IMR-90 (cell line): ENCODE measurements around the gene OR6C2.

ENCODE experiments used
- FOS ChIP-seq: fragments of 150-350 bp; IDR thresholded peaks from 2 replicates; pipeline ENCODE4 v1.6.1; 2016; ENCODE audit warnings: low read depth, low read length
- POLR2A ChIP-seq: IDR thresholded peaks from 2 replicates; pipeline ENCODE4 v1.6.1; 2012; ENCODE audit warnings: mild to moderate bottlenecking, low read depth, low read length
- RAD21 ChIP-seq: IDR thresholded peaks from 2 replicates; pipeline ENCODE4 v1.6.1; 2012; ENCODE audit warnings: low read length, improper control_type of control experiment
- RFX5 ChIP-seq: IDR thresholded peaks from 2 replicates; pipeline ENCODE4 v1.8.0; 2012; ENCODE audit warnings: low read depth, mild to moderate bottlenecking, low read length, moderate library complexity
- SMC3 ChIP-seq: fragments of 150-350 bp; IDR thresholded peaks from 2 replicates; pipeline ENCODE4 v1.6.1; 2016; ENCODE audit warnings: low read depth, mild to moderate bottlenecking, antibody characterized with exemption, low read length, moderate library complexity
- TF ChIP-seq, protein P1 (sequence below): conservative IDR thresholded peaks from 2 replicates; pipeline ENCODE4 v1.5.1; 2012; ENCODE audit warnings: mild to moderate bottlenecking, low read depth, low read length, improper control_type of control experiment
- TF ChIP-seq, protein P2 (sequence below): fragments of 150-350 bp; IDR thresholded peaks from 2 replicates; pipeline ENCODE4 v1.6.1; 2017; ENCODE audit warnings: mild to moderate bottlenecking, antibody characterized with exemption, low read length, low read depth

DNA sequence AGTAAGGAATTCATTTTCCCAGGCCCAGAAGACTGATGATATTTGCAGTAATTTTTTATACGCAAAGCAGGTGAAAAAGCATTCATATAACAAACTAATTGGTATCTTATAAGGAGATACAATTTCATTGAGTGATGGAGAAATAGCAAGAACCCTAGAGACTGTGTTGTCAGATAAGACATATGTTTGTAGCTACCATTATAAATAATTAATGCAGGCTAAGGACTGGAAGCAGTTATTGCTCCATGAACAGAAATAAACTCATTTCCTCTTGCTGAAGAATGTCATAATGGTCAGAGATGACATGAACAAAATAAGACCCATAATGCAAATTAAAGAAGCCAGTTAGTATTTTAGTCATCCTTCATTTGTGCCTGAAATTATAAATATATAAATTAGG lies 1.5 kb downstream of the OR6C2 start:
- no peak for TF ChIP-seq FOS
- no peak for TF ChIP-seq POLR2A
- TF ChIP-seq, protein P1, sequence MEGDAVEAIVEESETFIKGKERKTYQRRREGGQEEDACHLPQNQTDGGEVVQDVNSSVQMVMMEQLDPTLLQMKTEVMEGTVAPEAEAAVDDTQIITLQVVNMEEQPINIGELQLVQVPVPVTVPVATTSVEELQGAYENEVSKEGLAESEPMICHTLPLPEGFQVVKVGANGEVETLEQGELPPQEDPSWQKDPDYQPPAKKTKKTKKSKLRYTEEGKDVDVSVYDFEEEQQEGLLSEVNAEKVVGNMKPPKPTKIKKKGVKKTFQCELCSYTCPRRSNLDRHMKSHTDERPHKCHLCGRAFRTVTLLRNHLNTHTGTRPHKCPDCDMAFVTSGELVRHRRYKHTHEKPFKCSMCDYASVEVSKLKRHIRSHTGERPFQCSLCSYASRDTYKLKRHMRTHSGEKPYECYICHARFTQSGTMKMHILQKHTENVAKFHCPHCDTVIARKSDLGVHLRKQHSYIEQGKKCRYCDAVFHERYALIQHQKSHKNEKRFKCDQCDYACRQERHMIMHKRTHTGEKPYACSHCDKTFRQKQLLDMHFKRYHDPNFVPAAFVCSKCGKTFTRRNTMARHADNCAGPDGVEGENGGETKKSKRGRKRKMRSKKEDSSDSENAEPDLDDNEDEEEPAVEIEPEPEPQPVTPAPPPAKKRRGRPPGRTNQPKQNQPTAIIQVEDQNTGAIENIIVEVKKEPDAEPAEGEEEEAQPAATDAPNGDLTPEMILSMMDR, result no peak
- TF ChIP-seq RAD21, result no peak
- no peak for TF ChIP-seq SMC3
- TF ChIP-seq RFX5, result no peak
- TF ChIP-seq, protein P2, sequence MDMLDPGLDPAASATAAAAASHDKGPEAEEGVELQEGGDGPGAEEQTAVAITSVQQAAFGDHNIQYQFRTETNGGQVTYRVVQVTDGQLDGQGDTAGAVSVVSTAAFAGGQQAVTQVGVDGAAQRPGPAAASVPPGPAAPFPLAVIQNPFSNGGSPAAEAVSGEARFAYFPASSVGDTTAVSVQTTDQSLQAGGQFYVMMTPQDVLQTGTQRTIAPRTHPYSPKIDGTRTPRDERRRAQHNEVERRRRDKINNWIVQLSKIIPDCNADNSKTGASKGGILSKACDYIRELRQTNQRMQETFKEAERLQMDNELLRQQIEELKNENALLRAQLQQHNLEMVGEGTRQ, result no peak
